Neuronal stem cell (in vitro differentiated cells): Measurements from ENCODE around the gene TBC1D17. TPM values are rescaled to one million over a fixed set of nuclear protein-coding genes. Genes with fewer than 3 reads are reported as not detected.

Source experiments
- DNase-seq: peaks from one replicate; pipeline ENCODE4 v3.0.0-alpha.2; 2013; ENCODE audit warnings: low spot score
- H2AFZ ChIP-seq: one replicate; pipeline ENCODE4 v1.6.1; 2013; ENCODE audit warnings: mild to moderate bottlenecking, low read length, inconsistent platforms
- H2AK5ac ChIP-seq: 2 replicates; pipeline ENCODE4 v1.6.1; 2013; ENCODE audit warnings: low read depth, mild to moderate bottlenecking, inconsistent platforms, low read length, moderate library complexity, mixed read lengths
- H2BK120ac ChIP-seq: 2 replicates; pipeline ENCODE4 v1.6.1; 2013; ENCODE audit warnings: low read depth, mild to moderate bottlenecking, inconsistent platforms, low read length, moderate library complexity, mixed read lengths
- H2BK12ac ChIP-seq: one replicate; pipeline ENCODE4 v1.6.1; 2013; ENCODE audit warnings: low read length, inconsistent platforms
- H2BK15ac ChIP-seq: 2 replicates; pipeline ENCODE4 v1.6.1; 2013; ENCODE audit warnings: mild to moderate bottlenecking, low read length, inconsistent platforms, mixed read lengths
- H2BK5ac ChIP-seq: one replicate; pipeline ENCODE4 v1.6.1; 2013; ENCODE audit warnings: inconsistent platforms, mild to moderate bottlenecking, low read length, moderate library complexity
- H3K14ac ChIP-seq: one replicate; pipeline ENCODE4 v1.6.1; 2013; ENCODE audit warnings: low read length, inconsistent platforms
- H3K18ac ChIP-seq: 2 replicates; pipeline ENCODE4 v1.6.1; 2013; ENCODE audit warnings: low read length, inconsistent platforms
- H3K23ac ChIP-seq: 2 replicates; pipeline ENCODE4 v1.6.1; 2013; ENCODE audit warnings: low read depth, mild to moderate bottlenecking, mixed read lengths, low read length, inconsistent platforms; ENCODE audit not compliant: poor library complexity
- H3K27ac ChIP-seq: replicated peaks from 3 replicates; pipeline ENCODE4 v1.5.1; 2013; ENCODE audit warnings: low read length, inconsistent platforms
- H3K27me3 ChIP-seq, 3 experiments: 2 replicates each; pipeline ENCODE4 v1.6.1; 2013; ENCODE audit warnings: low read length in 3 of 3, mild to moderate bottlenecking in 2 of 3, inconsistent platforms in 1 of 3, low read depth in 1 of 3, mixed read lengths in 1 of 3, moderate library complexity in 1 of 3; ENCODE audit not compliant: control insufficient read depth in 3 of 3, insufficient read depth in 3 of 3
- H3K36me3 ChIP-seq, 2 donors: replicated peaks in 1 of 2; 2 replicates each; pipeline ENCODE4 v1.6.1; 2013; ENCODE audit warnings: low read length in 2 of 2; ENCODE audit not compliant: control insufficient read depth in 2 of 2, insufficient read depth in 2 of 2
- H3K4ac ChIP-seq: 2 replicates; pipeline ENCODE4 v1.6.1; 2013; ENCODE audit warnings: inconsistent platforms, mild to moderate bottlenecking, low read length, moderate library complexity
- H3K4me1 ChIP-seq, 2 donors: 1 replicate in 1 of 2; 2 replicates in 1 of 2; pipeline ENCODE4 v1.6.1; 2013; ENCODE audit warnings: low read length in 2 of 2, low read depth in 1 of 2; ENCODE audit not compliant: control insufficient read depth in 2 of 2, insufficient read depth in 1 of 2
- H3K4me2 ChIP-seq: one replicate; pipeline ENCODE4 v1.6.1; 2013; ENCODE audit warnings: mild to moderate bottlenecking, low read length, inconsistent platforms; ENCODE audit not compliant: insufficient read depth, poor library complexity, severe bottlenecking
- H3K4me3 ChIP-seq, 2 donors: 2 replicates each; pipeline ENCODE4 v1.5.1; 2013; ENCODE audit warnings: low read length in 2 of 2, mild to moderate bottlenecking in 2 of 2, inconsistent platforms in 1 of 2, moderate library complexity in 1 of 2
- H3K79me1 ChIP-seq: one replicate; pipeline ENCODE4 v1.6.1; 2013; ENCODE audit warnings: low read depth, mild to moderate bottlenecking, inconsistent platforms, low read length, moderate library complexity
- H3K9ac ChIP-seq: one replicate; pipeline ENCODE4 v1.6.1; 2013; ENCODE audit warnings: mild to moderate bottlenecking, low read depth, low read length, inconsistent platforms; ENCODE audit not compliant: poor library complexity
- H3K9me3 ChIP-seq, 2 donors: replicated peaks in 1 of 2; 2 replicates each; pipeline versions ENCODE3 to v1.6.1; 2013; ENCODE audit warnings: low read length in 2 of 2, mild to moderate bottlenecking in 2 of 2, inconsistent platforms in 1 of 2, low read depth in 1 of 2, mixed read lengths in 1 of 2, moderate library complexity in 1 of 2; ENCODE audit not compliant: control insufficient read depth in 2 of 2, insufficient read depth in 1 of 2
- H4K8ac ChIP-seq: one replicate; pipeline ENCODE4 v1.6.1; 2013; ENCODE audit warnings: low read depth, mild to moderate bottlenecking, inconsistent platforms, low read length, moderate library complexity
- H4K91ac ChIP-seq: one replicate; pipeline ENCODE4 v1.6.1; 2013; ENCODE audit warnings: low read length, low read depth, mild to moderate bottlenecking, inconsistent platforms; ENCODE audit not compliant: poor library complexity
- WGBS, 2 donors: extraction: QIAGEN DNeasy Blood & Tissue Kit; methylation state at CpG; one replicate each; pipeline ENCODE4 v1.1.7; 2013; ENCODE audit warnings: missing lambda C conversion rate in 2 of 2, mixed read lengths in 1 of 2; ENCODE audit not compliant: insufficient read length in 2 of 2, insufficient replicate concordance in 1 of 2; ENCODE audit errors: extremely low coverage in 2 of 2; 5-methylcytosine and 5-hydroxymethylcytosine counted together
- polyA plus RNA-seq, 2 experiments: library from polyadenylated mRNA; stranded (reverse); fragments of 200-250 nt; gene quantifications; one replicate each; pipeline ENCODE4 v1.2.3, GENCODE V29; 2013

The TBC1D17 gene
- polyA plus RNA-seq (2013, experiment 1 of 2) = 29.5 TPM
- 29.9 TPM for polyA plus RNA-seq (2013, experiment 2 of 2)

GRCh38 chr19:49877020-49877878 lies at the start of gene TBC1D17, which contains the start of gene AKT1S1:
TBC1D17 (plus strand) TSS chr19:49877702; CDS start chr19:49877724, 22 bp downstream.
AKT1S1 (minus strand) TSS chr19:49877355; CDS start chr19:49873295, 4,060 bp downstream.
- no CpG with 5 or more reads among the region's 61 CpGs for WGBS, 2 donors
- Histone ChIP-seq H2BK5ac (peak within 1 kb of the TSS; percentile 96), H2AFZ (peak within 1 kb of the TSS; percentile 93), H4K8ac (no peak within 1 kb of the TSS), H2AK5ac (peak within 1 kb of the TSS; percentile 47), H2BK15ac (peak within 1 kb of the TSS; percentile 81), H3K36me3 (peaks cover 32 to 33% of the 10 kb centered on the region in 2 donors), H2BK12ac (no peak within 1 kb of the TSS), H3K23ac (peak within 1 kb of the TSS; percentile 98), H3K4ac (peak within 1 kb of the TSS; percentile 27), H3K4me1 (peaks cover 10 to 12% of the 10 kb centered on the region in 2 donors), H3K4me2 (peak within 1 kb of the TSS; percentile 97), H3K27ac (peak within 1 kb of the TSS; percentile 95), H3K4me3 (peak within 1 kb of the TSS; percentile 86 to 93), H2BK120ac (peak within 1 kb of the TSS; percentile 52), H3K9ac (peak within 1 kb of the TSS; percentile 100), H3K79me1 (peaks cover 17% of the 10 kb centered on the region), H3K14ac (peak within 1 kb of the TSS; percentile 92), H3K27me3 (no peaks in the 10 kb centered on the region), H3K9me3 (peaks cover 0 to 2% of the 10 kb centered on the region in 2 donors), H3K18ac (peak within 1 kb of the TSS; percentile 99), H4K91ac (peak within 1 kb of the TSS; percentile 38)
- peak; percentile 100 for DNase-seq

- Histone ChIP-seq H2BK5ac (no peak overlapping the region), H2AK5ac (no peak overlapping the region), H3K9me3 (no peaks in the 10 kb centered on the region), H3K23ac (no peak overlapping the region), H2BK12ac (no peak overlapping the region), H4K91ac (no peak overlapping the region), H3K18ac (no peak overlapping the region), H3K4me3 (no peak overlapping the region), H3K79me1 (peaks cover 26% of the 10 kb centered on the region), H2AFZ (no peak overlapping the region), H2BK15ac (no peak overlapping the region), H3K9ac (no peak overlapping the region), H3K4me2 (no peak overlapping the region), H3K4ac (no peak overlapping the region), H3K14ac (no peak overlapping the region), H3K36me3 (peaks cover 47 to 89% of the 10 kb centered on the region in 2 donors), H4K8ac (no peak overlapping the region), H2BK120ac (no peak overlapping the region), H3K4me1 (no peaks in the 10 kb centered on the region), H3K27ac (no peak overlapping the region), H3K27me3 (no peaks in the 10 kb centered on the region)
- no peak for DNase-seq
- WGBS, 2 donors = no CpG with 5 or more reads among the region's 8 CpGs
Measured at GRCh38 chr19:49829200-49829599, 48.3 kb upstream of the TBC1D17 start.

- no peak overlapping the region for H3K18ac ChIP-seq
- no peak overlapping the region for H3K9ac ChIP-seq
- no peaks in the 10 kb centered on the region for H3K4me1 ChIP-seq
- H2AFZ ChIP-seq = no peak overlapping the region
- no peak overlapping the region for H3K4me2 ChIP-seq
- no peak overlapping the region for H2BK5ac ChIP-seq
- H3K23ac ChIP-seq = no peak overlapping the region
- no peak overlapping the region for H2BK15ac ChIP-seq
- no peaks in the 10 kb centered on the region for H3K27me3 ChIP-seq
- H3K14ac ChIP-seq = no peak overlapping the region
- no peak overlapping the region for H3K27ac ChIP-seq
- H4K91ac ChIP-seq = no peak overlapping the region
- no peaks in the 10 kb centered on the region for H3K9me3 ChIP-seq
- peaks cover 49 to 89% of the 10 kb centered on the region in 2 donors for H3K36me3 ChIP-seq
- H3K4ac ChIP-seq = no peak overlapping the region
- no peak overlapping the region for H2BK12ac ChIP-seq
- no CpG with 5 or more reads among the region's 18 CpGs for WGBS, 2 donors
- H3K79me1 ChIP-seq = peaks cover 24% of the 10 kb centered on the region
- no peak overlapping the region for H3K4me3 ChIP-seq
- no peak overlapping the region for H2AK5ac ChIP-seq
- no peak for DNase-seq
- H4K8ac ChIP-seq = no peak overlapping the region
- H2BK120ac ChIP-seq = no peak overlapping the region
Measured at GRCh38 chr19:49829721-49830120, 47.8 kb upstream of the TBC1D17 start.

DNA sequence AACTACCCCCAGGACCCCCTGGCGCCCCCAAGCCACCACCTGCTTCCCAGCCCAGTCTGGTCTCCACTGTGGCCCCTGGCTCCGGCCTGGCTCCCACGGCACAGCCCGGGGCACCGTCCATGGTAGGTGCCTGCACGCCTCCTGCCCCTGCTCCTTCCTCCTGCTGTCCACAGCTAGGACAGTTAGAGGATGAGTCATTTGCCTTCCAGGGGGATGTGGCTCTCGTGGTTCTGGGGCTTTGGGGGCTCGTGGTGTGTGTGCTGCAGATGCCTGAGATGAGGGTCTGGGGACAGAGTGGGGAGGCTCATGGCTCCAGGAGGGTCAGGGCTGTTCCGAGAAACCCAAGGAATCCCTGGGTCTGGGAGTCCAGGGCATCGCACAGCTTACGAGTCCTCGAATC lies 46.7 kb upstream of the TBC1D17 start:
- Histone ChIP-seq H3K4me2 (no peak overlapping the region), H3K14ac (no peak overlapping the region), H2BK5ac (peak overlapping the region; percentile 60), H3K4me1 (no peaks in the 10 kb centered on the region), H3K27ac (no peak overlapping the region), H2AK5ac (no peak overlapping the region), H4K8ac (no peak overlapping the region), H2BK12ac (no peak overlapping the region), H3K4me3 (no peak overlapping the region), H3K36me3 (peaks cover 55 to 95% of the 10 kb centered on the region in 2 donors), H3K27me3 (no peaks in the 10 kb centered on the region), H3K9ac (no peak overlapping the region), H3K79me1 (peaks cover 24% of the 10 kb centered on the region), H3K9me3 (no peaks in the 10 kb centered on the region), H4K91ac (no peak overlapping the region), H3K4ac (no peak overlapping the region), H2BK120ac (no peak overlapping the region), H2BK15ac (no peak overlapping the region), H3K18ac (no peak overlapping the region), H2AFZ (no peak overlapping the region), H3K23ac (no peak overlapping the region)
- no CpG with 5 or more reads among the region's 12 CpGs for WGBS, 2 donors
- DNase-seq = no peak
